Measurements from ENCODE around the gene ADH5.
"Not testable (repeated sequence)": the region's sequence is repeated elsewhere in the genome, so short reads cannot be mapped to it uniquely, and the experiment has no call there.

The ADH5 gene

DNA sequence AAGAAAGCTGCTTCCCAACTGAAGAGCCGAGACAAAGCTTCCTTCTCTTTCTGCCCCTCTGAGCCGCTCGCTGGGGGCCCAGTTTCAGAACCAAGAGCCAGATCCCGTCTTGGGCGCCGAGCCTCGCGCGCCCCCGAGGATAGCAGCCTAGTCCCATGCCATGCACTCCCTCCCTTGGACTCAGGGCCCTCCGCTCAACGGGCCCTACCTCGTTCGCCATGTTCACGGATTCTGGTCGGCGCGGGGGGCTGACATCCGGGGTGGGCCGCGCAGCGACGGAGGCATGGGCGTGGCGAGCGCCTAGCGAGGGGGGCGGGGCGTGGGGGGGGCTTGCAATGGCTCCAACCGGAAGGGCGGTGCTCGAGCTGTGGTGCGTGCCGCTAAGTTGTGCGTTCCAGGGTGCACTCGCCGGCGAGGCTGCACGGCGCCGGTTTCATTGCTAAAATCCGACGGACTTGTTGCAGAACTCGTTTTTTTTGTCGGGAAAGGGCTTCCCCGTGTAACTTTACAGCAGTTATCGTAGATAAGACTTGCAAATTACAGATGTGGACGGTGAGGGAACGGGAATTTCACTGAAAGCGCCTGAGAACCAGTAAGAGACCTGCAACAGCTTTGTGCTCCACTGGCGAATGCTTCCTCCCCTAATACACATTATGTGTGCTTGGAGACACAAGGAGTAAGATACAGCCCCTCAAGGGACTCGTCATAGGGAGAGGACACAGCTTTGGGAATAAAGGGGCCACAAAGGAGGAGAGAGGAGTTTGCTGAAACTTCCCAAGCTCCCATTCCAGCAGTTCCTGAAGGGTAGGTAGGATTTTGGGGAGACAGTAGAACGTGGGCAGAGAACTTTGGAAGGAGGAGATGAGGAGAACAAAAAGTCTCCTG is at the start of gene ADH5:
ADH5 (minus strand) TSS at position 308 of the 885 bp plus-strand sequence; CDS start at position 220, 88 bp downstream.
- Histone ChIP-seq H3K4me1 (ENCODE audit: insufficient read depth, low read length) (peaks cover 13% of the 10 kb centered on the region), H2AFZ (ENCODE audit: low read depth, low read length) (peak within 1 kb of the TSS; percentile 45), H3K27me3 (ENCODE audit: insufficient read depth, low read length) (no peaks in the 10 kb centered on the region), H3K36me3 (ENCODE audit: insufficient read depth, low read length) (peaks cover 22% of the 10 kb centered on the region), H3K4me3 (ENCODE audit: low read length) (peak within 1 kb of the TSS; percentile 78), H3K9me3 (ENCODE audit: low read length) (no peaks in the 10 kb centered on the region)

DNA sequence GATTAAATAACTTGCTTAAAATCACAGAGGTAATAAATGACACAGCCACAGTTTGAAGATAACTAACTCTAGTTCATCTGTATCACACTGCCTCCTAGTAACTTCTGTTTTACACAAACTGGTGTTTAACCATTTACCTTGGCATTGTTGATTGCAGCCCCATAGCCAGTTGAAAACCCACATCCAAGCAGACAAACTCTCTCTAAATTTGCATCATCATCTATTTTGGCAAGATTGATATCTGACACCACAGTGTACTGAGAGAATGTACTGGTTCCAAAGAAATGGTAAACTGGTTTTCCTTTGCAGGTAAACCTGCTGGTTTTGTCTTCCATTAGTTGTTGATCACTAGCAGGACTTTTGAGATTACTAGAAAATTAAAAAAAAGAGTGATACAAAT is 47.7 kb upstream of the ADH5 start:
- H3K4me1 ChIP-seq (ENCODE audit: insufficient read depth, low read length): no peaks in the 10 kb centered on the region
- H3K9me3 ChIP-seq (ENCODE audit: low read length): no peaks in the 10 kb centered on the region
- H3K27me3 ChIP-seq (ENCODE audit: insufficient read depth, low read length): no peaks in the 10 kb centered on the region
- H2AFZ ChIP-seq (ENCODE audit: low read depth, low read length): no peak overlapping the region
- no peaks in the 10 kb centered on the region for H3K36me3 ChIP-seq (ENCODE audit: insufficient read depth, low read length)
- no peak overlapping the region for H3K4me3 ChIP-seq (ENCODE audit: low read length)

DNA sequence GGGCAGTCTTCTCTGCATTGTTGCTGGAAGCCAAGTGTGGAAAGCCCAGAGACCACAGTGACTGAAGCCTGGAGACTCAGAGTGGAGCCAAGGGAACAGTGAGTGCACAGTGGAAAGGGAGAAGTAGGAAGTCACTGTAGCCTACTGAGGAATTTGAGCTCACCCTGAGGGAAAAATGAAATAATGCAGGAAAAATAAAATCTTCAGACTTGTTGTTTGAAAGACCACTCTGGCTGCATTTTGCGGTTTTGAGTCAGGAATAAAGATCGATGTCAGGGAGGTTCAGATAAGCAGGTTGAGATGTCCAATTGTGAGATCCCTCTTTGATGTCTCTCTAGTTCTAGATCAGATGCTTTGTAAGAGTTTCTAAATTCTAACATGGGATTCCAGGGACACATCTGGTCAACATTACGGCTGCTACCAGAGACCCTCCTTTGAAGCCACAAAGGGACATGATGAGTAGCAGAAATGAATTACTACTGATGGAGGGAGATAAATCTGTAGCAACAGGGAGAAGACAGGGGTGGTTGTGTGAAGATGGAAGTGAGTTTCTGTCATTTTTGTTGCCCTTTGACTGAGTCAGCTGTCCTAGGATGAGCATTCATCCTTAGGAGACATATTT is 47.1 kb upstream of the ADH5 start:
- no peaks in the 10 kb centered on the region for H3K27me3 ChIP-seq (ENCODE audit: insufficient read depth, low read length)
- H2AFZ ChIP-seq (ENCODE audit: low read depth, low read length): no peak overlapping the region
- H3K4me1 ChIP-seq (ENCODE audit: insufficient read depth, low read length): no peaks in the 10 kb centered on the region
- H3K4me3 ChIP-seq (ENCODE audit: low read length): no peak overlapping the region
- no peaks in the 10 kb centered on the region for H3K9me3 ChIP-seq (ENCODE audit: low read length)
- H3K36me3 ChIP-seq (ENCODE audit: insufficient read depth, low read length): no peaks in the 10 kb centered on the region

DNA sequence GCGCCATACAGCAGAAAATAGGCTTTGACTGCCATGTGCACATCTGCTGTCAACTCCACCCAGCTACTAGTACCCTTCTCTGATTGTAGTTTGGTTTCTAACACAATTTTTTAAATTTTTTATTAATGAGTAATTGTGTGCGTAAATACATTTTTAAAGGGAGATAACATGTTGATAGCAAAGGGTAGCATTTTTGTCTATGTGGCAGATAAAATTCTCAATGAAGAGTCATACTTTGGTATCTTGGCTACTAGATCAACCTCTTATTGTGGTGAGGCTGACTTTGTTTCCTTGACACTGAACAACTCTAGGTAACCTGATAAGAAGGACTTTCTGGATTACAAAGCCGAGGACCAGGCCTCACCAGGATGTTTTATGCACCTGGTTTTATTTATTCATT is 46.0 kb upstream of the ADH5 start:
- Histone ChIP-seq H2AFZ (ENCODE audit: low read depth, low read length) (no peak overlapping the region), H3K4me3 (ENCODE audit: low read length) (no peak overlapping the region), H3K36me3 (ENCODE audit: insufficient read depth, low read length) (no peaks in the 10 kb centered on the region), H3K27me3 (ENCODE audit: insufficient read depth, low read length) (no peaks in the 10 kb centered on the region), H3K4me1 (ENCODE audit: insufficient read depth, low read length) (no peaks in the 10 kb centered on the region), H3K9me3 (ENCODE audit: low read length) (no peaks in the 10 kb centered on the region)

DNA sequence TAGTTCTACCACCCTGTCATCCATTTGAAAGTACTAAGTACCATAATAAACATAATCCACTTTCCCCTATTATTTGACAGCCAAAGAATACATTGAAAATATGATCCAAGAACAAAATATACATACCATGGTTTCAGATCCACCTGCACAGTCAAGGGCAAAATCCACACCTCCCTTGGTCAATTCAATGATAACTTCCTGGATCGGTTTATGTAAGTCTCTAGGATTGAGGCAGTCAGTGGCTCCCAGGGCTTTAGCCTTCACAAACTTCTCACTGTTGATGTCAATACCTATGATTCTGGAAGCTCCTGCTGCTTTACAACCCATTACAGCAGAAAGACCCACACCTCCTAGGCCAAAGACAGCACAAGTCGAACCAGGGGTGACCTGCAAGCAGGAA is 42.8 kb upstream of the ADH5 start:
- Histone ChIP-seq H3K9me3 (ENCODE audit: low read length) (no peaks in the 10 kb centered on the region), H2AFZ (ENCODE audit: low read depth, low read length) (no peak overlapping the region), H3K4me3 (ENCODE audit: low read length) (no peak overlapping the region), H3K4me1 (ENCODE audit: insufficient read depth, low read length) (no peaks in the 10 kb centered on the region), H3K27me3 (ENCODE audit: insufficient read depth, low read length) (no peaks in the 10 kb centered on the region), H3K36me3 (ENCODE audit: insufficient read depth, low read length) (no peaks in the 10 kb centered on the region)

DNA sequence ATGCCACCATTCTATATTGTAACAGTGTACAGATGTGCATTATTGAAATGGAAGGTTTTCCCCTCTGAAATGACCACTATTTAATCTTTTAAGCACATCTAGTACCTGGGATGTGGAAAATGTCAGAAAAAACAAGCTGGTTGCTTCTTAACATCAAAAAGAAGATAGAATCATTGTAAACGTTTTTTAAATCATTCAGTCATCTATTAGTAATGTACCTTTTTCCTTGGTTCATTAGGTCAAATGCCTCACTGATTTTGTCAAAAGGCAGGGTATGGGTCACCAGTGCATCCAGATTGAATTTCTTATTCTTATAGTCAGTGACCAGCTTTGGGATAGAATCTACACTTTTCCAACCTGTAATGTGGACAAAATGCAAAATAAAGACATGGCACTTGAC is 37.8 kb upstream of the ADH5 start:
- H3K9me3 ChIP-seq (ENCODE audit: low read length): peaks cover 2% of the 10 kb centered on the region
- H3K27me3 ChIP-seq (ENCODE audit: insufficient read depth, low read length): no peaks in the 10 kb centered on the region
- H3K4me1 ChIP-seq (ENCODE audit: insufficient read depth, low read length): no peaks in the 10 kb centered on the region
- H3K36me3 ChIP-seq (ENCODE audit: insufficient read depth, low read length): no peaks in the 10 kb centered on the region
- H2AFZ ChIP-seq (ENCODE audit: low read depth, low read length): no peak overlapping the region
- no peak overlapping the region for H3K4me3 ChIP-seq (ENCODE audit: low read length)

DNA sequence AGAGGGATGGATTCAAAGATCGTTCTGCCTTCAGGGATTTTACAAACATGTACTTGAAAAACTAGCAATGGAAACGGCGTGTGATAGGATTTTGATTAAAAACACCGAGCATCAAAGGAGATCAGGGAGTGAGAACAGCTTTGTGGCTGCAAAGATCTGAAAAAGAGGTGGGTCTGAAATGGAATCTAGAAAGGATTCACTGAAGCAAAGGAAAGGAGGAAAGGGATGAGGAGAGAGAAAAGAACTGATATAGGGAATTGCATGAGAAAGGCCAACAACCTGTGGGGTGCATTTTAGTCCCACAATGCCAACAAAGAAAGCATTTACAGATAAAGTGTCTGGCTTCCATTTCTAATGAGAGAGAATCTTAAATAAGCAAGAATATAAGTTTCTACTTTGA is 32.4 kb upstream of the ADH5 start:
- H2AFZ ChIP-seq (ENCODE audit: low read depth, low read length): no peak overlapping the region
- H3K4me3 ChIP-seq (ENCODE audit: low read length): no peak overlapping the region
- H3K4me1 ChIP-seq (ENCODE audit: insufficient read depth, low read length): no peaks in the 10 kb centered on the region
- peaks cover 2% of the 10 kb centered on the region for H3K9me3 ChIP-seq (ENCODE audit: low read length)
- no peaks in the 10 kb centered on the region for H3K36me3 ChIP-seq (ENCODE audit: insufficient read depth, low read length)
- no peaks in the 10 kb centered on the region for H3K27me3 ChIP-seq (ENCODE audit: insufficient read depth, low read length)

DNA sequence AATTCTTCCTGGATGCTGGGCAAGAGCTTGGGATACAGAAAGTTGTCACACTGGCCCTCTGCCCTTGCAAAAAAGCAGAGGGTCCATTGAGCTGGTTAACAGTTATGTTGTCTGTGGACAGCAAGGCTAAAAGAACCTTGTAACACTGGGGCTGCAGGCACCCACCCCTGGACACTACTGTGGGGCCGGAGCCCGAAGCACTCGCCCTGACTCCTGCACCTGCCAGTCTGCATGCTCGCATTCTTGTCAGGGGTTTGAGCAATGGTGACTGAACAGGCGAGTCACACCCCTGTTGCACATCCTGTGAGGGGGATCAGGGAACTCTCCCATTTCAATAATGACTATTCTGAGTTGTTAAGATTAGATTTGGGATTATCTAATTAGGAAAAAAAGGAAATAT is 31.9 kb upstream of the ADH5 start:
- Histone ChIP-seq H3K9me3 (ENCODE audit: low read length) (peaks cover 2% of the 10 kb centered on the region), H3K36me3 (ENCODE audit: insufficient read depth, low read length) (no peaks in the 10 kb centered on the region), H3K4me3 (ENCODE audit: low read length) (no peak overlapping the region), H3K27me3 (ENCODE audit: insufficient read depth, low read length) (no peaks in the 10 kb centered on the region), H3K4me1 (ENCODE audit: insufficient read depth, low read length) (no peaks in the 10 kb centered on the region), H2AFZ (ENCODE audit: low read depth, low read length) (no peak overlapping the region)

DNA sequence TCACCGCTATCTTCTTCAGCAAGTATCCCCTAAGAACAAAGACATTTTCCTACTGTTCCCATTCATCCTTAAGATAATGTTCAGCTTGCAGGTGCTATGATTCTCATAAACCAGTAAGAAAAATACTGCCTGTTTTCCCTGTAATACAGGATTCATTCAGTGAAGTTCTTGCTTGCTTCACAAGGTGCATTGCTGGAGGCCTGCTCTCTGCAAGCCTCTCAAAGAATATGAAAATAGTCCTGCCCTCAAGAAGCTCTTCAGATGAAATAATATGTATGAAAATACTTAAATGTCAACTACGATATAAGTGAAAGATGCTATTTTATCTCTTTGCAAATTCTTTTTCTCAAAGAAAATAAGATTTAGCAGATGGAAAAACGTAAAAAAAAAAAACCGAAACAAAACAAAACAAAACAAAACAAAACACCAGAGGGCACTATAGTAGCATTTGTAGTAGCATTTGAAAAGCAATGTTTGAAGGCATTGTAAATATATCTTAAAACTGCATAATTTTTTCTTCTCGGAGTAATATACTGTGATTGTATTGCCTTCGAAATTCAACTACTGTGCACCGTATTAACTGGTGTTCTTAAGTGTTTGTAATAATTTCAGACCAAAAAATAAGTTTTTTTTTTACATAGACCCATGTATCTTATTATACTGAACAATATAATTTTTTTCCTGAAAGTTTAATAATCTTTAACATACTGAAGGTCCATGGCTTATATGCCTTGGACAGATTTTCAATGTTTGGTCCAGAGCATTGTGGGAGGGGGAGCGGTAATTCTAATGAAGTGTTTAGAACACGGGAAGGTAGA is 29.5 kb upstream of the ADH5 start:
- Histone ChIP-seq H3K27me3 (ENCODE audit: insufficient read depth, low read length) (no peaks in the 10 kb centered on the region), H3K4me3 (ENCODE audit: low read length) (no peak overlapping the region), H2AFZ (ENCODE audit: low read depth, low read length) (no peak overlapping the region), H3K36me3 (ENCODE audit: insufficient read depth, low read length) (no peaks in the 10 kb centered on the region), H3K4me1 (ENCODE audit: insufficient read depth, low read length) (no peaks in the 10 kb centered on the region), H3K9me3 (ENCODE audit: low read length) (no peaks in the 10 kb centered on the region)

DNA sequence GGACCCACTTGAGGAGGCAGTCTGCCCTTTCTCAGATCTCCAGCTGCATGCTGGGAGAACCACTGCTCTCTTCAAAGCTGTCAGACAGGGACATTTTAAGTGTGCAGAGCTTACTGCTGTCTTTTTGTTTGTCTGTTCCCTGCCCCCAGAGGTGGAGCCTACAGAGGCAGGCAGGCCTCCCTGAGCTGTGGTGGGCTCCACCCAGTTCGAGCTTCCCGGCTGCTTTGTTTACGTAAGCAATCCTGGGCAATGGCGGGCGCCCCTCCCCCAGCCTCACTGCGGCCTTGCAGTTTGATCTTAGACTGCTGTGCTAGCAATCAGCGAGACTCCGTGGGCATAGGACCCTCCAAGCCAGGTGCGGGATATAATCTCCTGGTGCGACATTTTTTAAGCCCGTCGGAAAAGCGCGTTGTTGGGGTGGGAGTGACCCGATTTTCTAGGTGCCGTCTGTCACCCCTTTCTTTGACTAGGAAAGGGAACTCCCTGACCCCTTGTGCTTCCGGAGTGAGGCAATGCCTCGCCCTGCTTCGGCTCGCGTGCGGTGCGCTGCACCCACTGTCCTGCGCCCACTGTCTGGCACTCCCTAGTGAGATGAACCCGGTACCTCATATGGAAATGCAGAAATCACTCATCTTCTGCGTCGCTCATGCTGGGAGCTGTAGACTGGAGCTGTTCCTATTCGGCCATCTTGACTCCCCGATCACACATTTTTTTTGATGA is 28.7 kb upstream of the ADH5 start:
- not testable (repeated sequence) for H3K4me1 ChIP-seq (ENCODE audit: insufficient read depth, low read length); H2AFZ ChIP-seq (ENCODE audit: low read depth, low read length); H3K36me3 ChIP-seq (ENCODE audit: insufficient read depth, low read length); H3K27me3 ChIP-seq (ENCODE audit: insufficient read depth, low read length); H3K9me3 ChIP-seq (ENCODE audit: low read length); H3K4me3 ChIP-seq (ENCODE audit: low read length)

DNA sequence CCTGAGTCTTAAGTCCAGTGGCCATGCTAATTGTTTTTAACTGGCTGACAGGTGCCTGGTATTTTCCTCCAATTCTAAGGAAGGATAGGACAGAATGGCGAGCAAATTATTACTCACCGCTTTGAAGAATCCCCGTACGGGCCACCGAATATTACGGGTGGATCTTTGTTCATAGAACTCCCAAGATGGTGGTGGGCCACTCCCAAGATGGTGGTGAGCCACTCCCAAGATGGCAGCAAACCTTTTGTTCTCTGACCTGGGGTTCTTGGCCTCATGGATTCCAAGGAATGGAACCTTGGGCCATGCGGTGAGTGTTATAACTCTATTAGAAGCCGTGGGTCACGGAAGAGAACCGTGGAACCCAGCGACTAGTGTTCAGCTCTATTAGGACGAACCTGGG is 20.7 kb upstream of the ADH5 start:
- not testable (repeated sequence) for H2AFZ ChIP-seq (ENCODE audit: low read depth, low read length); H3K4me1 ChIP-seq (ENCODE audit: insufficient read depth, low read length); H3K36me3 ChIP-seq (ENCODE audit: insufficient read depth, low read length); H3K9me3 ChIP-seq (ENCODE audit: low read length); H3K27me3 ChIP-seq (ENCODE audit: insufficient read depth, low read length); H3K4me3 ChIP-seq (ENCODE audit: low read length)

DNA sequence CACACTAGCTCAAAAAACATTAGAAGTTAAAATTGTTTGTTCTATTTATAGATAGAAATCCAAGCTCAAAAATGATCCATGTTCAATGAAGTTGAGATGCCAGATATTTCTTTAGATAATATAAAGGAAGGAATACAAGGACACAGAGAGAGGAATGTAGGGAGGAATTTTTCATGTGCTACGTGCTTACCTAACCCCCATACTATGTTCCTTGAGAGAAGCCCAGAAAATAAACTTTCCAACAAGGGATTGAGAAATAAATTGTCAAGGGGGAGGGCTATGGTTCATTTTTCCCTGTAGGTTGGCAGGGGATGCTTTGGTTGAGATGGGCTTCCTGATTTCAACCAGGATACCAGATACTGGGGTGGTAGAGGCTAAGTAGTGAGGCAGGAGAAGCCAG is 15.6 kb upstream of the ADH5 start:
- Histone ChIP-seq H3K27me3 (ENCODE audit: insufficient read depth, low read length) (no peaks in the 10 kb centered on the region), H2AFZ (ENCODE audit: low read depth, low read length) (no peak overlapping the region), H3K36me3 (ENCODE audit: insufficient read depth, low read length) (no peaks in the 10 kb centered on the region), H3K4me1 (ENCODE audit: insufficient read depth, low read length) (no peaks in the 10 kb centered on the region), H3K4me3 (ENCODE audit: low read length) (no peak overlapping the region), H3K9me3 (ENCODE audit: low read length) (peaks cover 3% of the 10 kb centered on the region)

DNA sequence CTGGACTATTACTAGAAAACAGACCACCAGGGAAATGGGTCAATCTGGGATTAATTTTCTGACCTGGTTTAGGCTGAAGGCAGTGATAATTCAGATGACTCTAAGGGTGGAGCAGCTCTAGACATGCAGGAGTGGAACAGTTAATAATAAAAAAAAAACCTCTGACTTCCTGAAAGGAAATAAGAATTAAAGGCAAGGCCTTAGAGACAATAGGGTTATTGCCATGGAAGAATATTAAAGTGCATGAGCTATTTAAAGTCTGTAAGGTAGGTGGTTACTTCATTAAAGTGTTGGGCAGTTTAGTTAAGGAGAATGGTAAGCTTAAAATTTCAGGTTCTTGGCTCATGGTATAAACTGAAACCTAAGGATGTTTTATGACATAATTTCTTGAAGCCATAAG is 14.6 kb upstream of the ADH5 start:
- Histone ChIP-seq H2AFZ (ENCODE audit: low read depth, low read length) (no peak overlapping the region), H3K27me3 (ENCODE audit: insufficient read depth, low read length) (no peaks in the 10 kb centered on the region), H3K36me3 (ENCODE audit: insufficient read depth, low read length) (no peaks in the 10 kb centered on the region), H3K4me3 (ENCODE audit: low read length) (no peak overlapping the region), H3K9me3 (ENCODE audit: low read length) (peaks cover 3% of the 10 kb centered on the region), H3K4me1 (ENCODE audit: insufficient read depth, low read length) (no peaks in the 10 kb centered on the region)
